HepG2 (cell line): ENCODE measurements around the gene CCDC178. TPM values are rescaled to one million over a fixed set of nuclear protein-coding genes. Genes with fewer than 3 reads are reported as not detected.

Source experiments
- ATAC-seq: fragments of 200-7000 bp; cut with Tn5 transposase; 3 replicates; pipeline ENCODE4 v1.9.1; 2020; ENCODE audit warnings: mild to moderate bottlenecking, moderate library complexity
- BruUV-seq: library from RNA; stranded (reverse); fragments of 400-500 nt; replicated peaks from 2 replicates; lab custom pipeline; 2021; lab: Mats Ljungman, UMichigan
- CTCF ChIA-PET: fragments of 300-600 bp; formaldehyde crosslinking; extraction: SDS; loops from one replicate; lab custom pipeline; 2021; ENCODE audit warnings: low total read pairs, inconsistent platforms, low intra/inter-chr PET ratio; lab: Yijun Ruan, JAX
- POLR2A ChIA-PET: fragments of 350-600 bp; sonication (Branson Sonifier 250); formaldehyde crosslinking; loops from one replicate; lab custom pipeline; 2020; ENCODE audit warnings: antibody characterized with exemption, inconsistent platforms; lab: Yijun Ruan, JAX
- DNase-seq: peaks from one replicate; pipeline ENCODE4 v3.0.0-alpha.2; 2015; ENCODE audit warnings: low spot score
- FAIRE-seq: peaks from 3 replicates; lab custom pipeline; 2011; peaks lifted over from hg19 to GRCh38; lab: Jason Lieb, UNC
- H2AFZ ChIP-seq: one replicate; pipeline ENCODE4 v1.6.1; 2011; ENCODE audit warnings: low read length, inconsistent platforms
- H3K27ac ChIP-seq: fragments of 300-600 bp; 3 replicates; pipeline ENCODE4 v1.8.0; 2011; ENCODE audit warnings: mixed run types, mild to moderate bottlenecking, mixed read lengths, low read length, inconsistent platforms; ENCODE audit not compliant: insufficient read depth; ENCODE audit errors: extremely low read length
- H3K27me3 ChIP-seq, 2 experiments: fragments of 200-600 bp in 1 of 2; 2 replicates in 1 of 2; 3 replicates in 1 of 2; pipeline versions ENCODE4 v1.6.0 to v1.8.0; 2011; ENCODE audit warnings: low read length in 2 of 2, mild to moderate bottlenecking in 2 of 2, moderate library complexity in 2 of 2, inconsistent platforms in 1 of 2; ENCODE audit not compliant: insufficient read depth in 2 of 2, control insufficient read depth in 1 of 2
- H3K36me3 ChIP-seq, 2 experiments: fragments of 200-600 bp in 1 of 2; replicated peaks in 1 of 2; 2 replicates in 1 of 2; 3 replicates in 1 of 2; pipeline versions ENCODE4 v1.5.1 to v1.8.0; 2011; ENCODE audit warnings: low read length in 2 of 2, inconsistent platforms in 1 of 2; ENCODE audit not compliant: insufficient read depth in 2 of 2, control insufficient read depth in 1 of 2
- H3K4me1 ChIP-seq: 2 replicates; pipeline ENCODE4 v1.5.1; 2012; ENCODE audit warnings: low read length, inconsistent platforms; ENCODE audit not compliant: insufficient read depth
- H3K4me2 ChIP-seq: 2 replicates; pipeline ENCODE4 v1.6.0; 2011; ENCODE audit warnings: low read depth, low read length, inconsistent platforms
- H3K4me3 ChIP-seq, 3 experiments: fragments of 200-600 bp in 1 of 3; sonication (generic), shearing (Covaris generic) in 1 of 3; replicated peaks in 1 of 3; 2 replicates each; pipeline ENCODE4 v1.5.1; 2011 to 2016; ENCODE audit warnings: low read length in 3 of 3, inconsistent platforms in 2 of 3, low read depth in 2 of 3, mild to moderate bottlenecking in 2 of 3, control low read depth in 1 of 3, mixed read lengths in 1 of 3; ENCODE audit not compliant: insufficient read depth in 1 of 3
- H3K79me2 ChIP-seq: one replicate; pipeline ENCODE4 v1.6.1; 2011; ENCODE audit warnings: low read length, inconsistent platforms; ENCODE audit not compliant: insufficient read depth
- H3K9ac ChIP-seq: 2 replicates; pipeline ENCODE4 v1.6.0; 2011; ENCODE audit warnings: mild to moderate bottlenecking, low read depth, low read length, inconsistent platforms; ENCODE audit not compliant: insufficient read depth
- H3K9me3 ChIP-seq: 2 replicates; pipeline ENCODE4 v1.5.1; 2012; ENCODE audit warnings: mild to moderate bottlenecking, low read length
- H4K20me1 ChIP-seq: 2 replicates; pipeline ENCODE4 v1.6.0; 2011; ENCODE audit warnings: inconsistent platforms, mild to moderate bottlenecking, low read length, moderate library complexity; ENCODE audit not compliant: insufficient read depth
- GATAD1 ChIP-seq: IDR thresholded peaks from 2 replicates; pipeline ENCODE4 v1.6.1; 2016; ENCODE audit warnings: missing genetic modification reagents, missing compliant biosample characterization
- ZNF367 ChIP-seq: sonication (generic); formaldehyde crosslinking; IDR thresholded peaks from 2 replicates; pipeline ENCODE4 v1.4.0; 2020; ENCODE audit warnings: missing genetic modification reagents, borderline replicate concordance
- ZNF879 ChIP-seq: sonication (generic); formaldehyde crosslinking; IDR thresholded peaks from 2 replicates; pipeline ENCODE4 v1.8.1; 2023; ENCODE audit warnings: missing genetic modification reagents
- WGBS: methylation state at CpG from one replicate; pipeline ENCODE4 v1.1.6; 2017; ENCODE audit warnings: low lambda C conversion rate; 5-methylcytosine and 5-hydroxymethylcytosine counted together
- in situ Hi-C: cut with HindIII; loops from 2 replicates; pipeline ENCODE4 v1.10.0; 2017; ENCODE audit warnings: low pct_unique_long_range_greater_than_20kb; ENCODE audit not compliant: extremely low pct_ligation_motif_present
- intact Hi-C: fragments of 100-400 bp; cut with micrococcal nuclease; formaldehyde crosslinking; loops from one replicate; pipeline ENCODE4 v1.10.0; 2022; ENCODE audit not compliant: unreplicated experiment
- polyA plus RNA-seq, 8 experiments: library from polyadenylated mRNA; depleted of rRNA in 3 of 8; stranded (reverse) in 7 of 8; unstranded in 1 of 8; fragments of >200 nt; fragmentation: Illumina TruSeq in 4 of 8; extraction: Trizol in 4 of 8; gene quantifications; 2 replicates each; pipeline versions ENCODE4 v1.2.1 to v1.2.3, GENCODE V29; 2011 to 2016; ENCODE audit warnings: low read depth in 4 of 8, missing spikeins in 1 of 8, mixed read lengths in 1 of 8; ENCODE audit not compliant: insufficient read depth in 1 of 8
- total RNA-seq, 5 experiments: library from RNA; depleted of rRNA; stranded (reverse); fragments of >200 nt; fragmentation: Illumina TruSeq; extraction: Trizol; gene quantifications; 2 replicates each; pipeline ENCODE4 v1.2.3, GENCODE V29; 2016; ENCODE audit warnings: low read depth in 1 of 5
- TF ChIP-seq, protein P1 (sequence below): sonication (generic); formaldehyde crosslinking; IDR thresholded peaks from 2 replicates; pipeline ENCODE4 v1.9.0; 2022; ENCODE audit warnings: low read depth, missing genetic modification reagents
- TF ChIP-seq, protein P2 (sequence below): sonication (generic); formaldehyde crosslinking; IDR thresholded peaks from 2 replicates; pipeline ENCODE4 v1.4.0; 2020; ENCODE audit warnings: missing genetic modification reagents, borderline replicate concordance

The CCDC178 gene
- total and polyA plus RNA-seq, 2 of the 13 experiments (the other 11 are each of a cell fraction or from before 2014, with no cell fraction given) = not detected

DNA sequence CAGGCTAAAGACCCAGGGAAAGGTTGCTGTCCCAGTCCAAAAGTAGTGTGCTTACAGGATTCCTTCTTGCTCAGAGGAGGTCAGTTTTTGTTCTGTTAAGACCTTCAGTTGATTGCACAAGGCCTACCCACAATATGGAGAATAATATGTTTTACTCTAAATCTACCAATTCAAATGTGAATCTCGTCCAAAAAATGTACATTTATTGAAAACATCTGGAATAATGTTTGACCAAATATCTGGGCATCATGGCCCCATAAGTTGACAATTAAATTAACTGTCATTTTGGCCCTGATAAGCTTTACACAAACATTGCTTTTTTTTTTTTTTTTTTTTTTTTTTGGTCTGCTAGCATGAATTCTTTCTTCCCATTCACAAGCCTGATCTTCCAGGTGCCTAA is 109.8 kb downstream of the CCDC178 start:
- whole genome bisulfite sequencing = 0% methylated on average over 1 of the region's 1 CpG
- POLR2A ChIA-PET = no interaction called here
- intact Hi-C loops (no loop called here), in situ Hi-C loops (no loop called here)
- CTCF ChIA-PET = no interaction called here
- Histone ChIP-seq H3K36me3 (no peaks in the 10 kb centered on the region), H3K4me1 (no peaks in the 10 kb centered on the region), H3K27ac (no peak overlapping the region), H4K20me1 (no peaks in the 10 kb centered on the region), H3K79me2 (no peaks in the 10 kb centered on the region), H3K9ac (no peak overlapping the region), H3K9me3 (no peaks in the 10 kb centered on the region), H2AFZ (no peak overlapping the region), H3K27me3 (no peaks in the 10 kb centered on the region), H3K4me2 (no peak overlapping the region), H3K4me3 (no peak overlapping the region)
- TF ChIP-seq, protein P1, sequence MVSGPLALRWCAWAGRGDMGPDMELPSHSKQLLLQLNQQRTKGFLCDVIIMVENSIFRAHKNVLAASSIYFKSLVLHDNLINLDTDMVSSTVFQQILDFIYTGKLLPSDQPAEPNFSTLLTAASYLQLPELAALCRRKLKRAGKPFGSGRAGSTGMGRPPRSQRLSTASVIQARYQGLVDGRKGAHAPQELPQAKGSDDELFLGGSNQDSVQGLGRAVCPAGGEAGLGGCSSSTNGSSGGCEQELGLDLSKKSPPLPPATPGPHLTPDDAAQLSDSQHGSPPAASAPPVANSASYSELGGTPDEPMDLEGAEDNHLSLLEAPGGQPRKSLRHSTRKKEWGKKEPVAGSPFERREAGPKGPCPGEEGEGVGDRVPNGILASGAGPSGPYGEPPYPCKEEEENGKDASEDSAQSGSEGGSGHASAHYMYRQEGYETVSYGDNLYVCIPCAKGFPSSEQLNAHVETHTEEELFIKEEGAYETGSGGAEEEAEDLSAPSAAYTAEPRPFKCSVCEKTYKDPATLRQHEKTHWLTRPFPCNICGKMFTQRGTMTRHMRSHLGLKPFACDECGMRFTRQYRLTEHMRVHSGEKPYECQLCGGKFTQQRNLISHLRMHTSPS (CRISPR knock-in tag) = no peak
- no peak for TF ChIP-seq ZNF879 (CRISPR knock-in tag)
- TF ChIP-seq ZNF367 (CRISPR knock-in tag) = no peak
- TF ChIP-seq GATAD1 (CRISPR knock-in tag) = no peak
- TF ChIP-seq, protein P2, sequence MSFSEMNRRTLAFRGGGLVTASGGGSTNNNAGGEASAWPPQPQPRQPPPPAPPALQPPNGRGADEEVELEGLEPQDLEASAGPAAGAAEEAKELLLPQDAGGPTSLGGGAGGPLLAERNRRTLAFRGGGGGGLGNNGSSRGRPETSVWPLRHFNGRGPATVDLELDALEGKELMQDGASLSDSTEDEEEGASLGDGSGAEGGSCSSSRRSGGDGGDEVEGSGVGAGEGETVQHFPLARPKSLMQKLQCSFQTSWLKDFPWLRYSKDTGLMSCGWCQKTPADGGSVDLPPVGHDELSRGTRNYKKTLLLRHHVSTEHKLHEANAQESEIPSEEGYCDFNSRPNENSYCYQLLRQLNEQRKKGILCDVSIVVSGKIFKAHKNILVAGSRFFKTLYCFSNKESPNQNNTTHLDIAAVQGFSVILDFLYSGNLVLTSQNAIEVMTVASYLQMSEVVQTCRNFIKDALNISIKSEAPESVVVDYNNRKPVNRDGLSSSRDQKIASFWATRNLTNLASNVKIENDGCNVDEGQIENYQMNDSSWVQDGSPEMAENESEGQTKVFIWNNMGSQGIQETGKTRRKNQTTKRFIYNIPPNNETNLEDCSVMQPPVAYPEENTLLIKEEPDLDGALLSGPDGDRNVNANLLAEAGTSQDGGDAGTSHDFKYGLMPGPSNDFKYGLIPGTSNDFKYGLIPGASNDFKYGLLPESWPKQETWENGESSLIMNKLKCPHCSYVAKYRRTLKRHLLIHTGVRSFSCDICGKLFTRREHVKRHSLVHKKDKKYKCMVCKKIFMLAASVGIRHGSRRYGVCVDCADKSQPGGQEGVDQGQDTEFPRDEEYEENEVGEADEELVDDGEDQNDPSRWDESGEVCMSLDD (CRISPR knock-in tag) = no peak
- ATAC-seq = no peak
- no TSS peak for BruUV-seq
- FAIRE-seq = no peak
- no peak for DNase-seq
